HepG2 (cell line): Measurements from ENCODE around the gene FETUB. TPM values are rescaled to one million over a fixed set of nuclear protein-coding genes. Genes with fewer than 3 reads are reported as not detected.

ENCODE experiments used
- ATAC-seq: fragments of 200-7000 bp; cut with Tn5 transposase; 3 replicates; pipeline ENCODE4 v1.9.1; 2020; ENCODE audit warnings: mild to moderate bottlenecking, moderate library complexity
- BruUV-seq: library from RNA; stranded (reverse); fragments of 400-500 nt; replicated peaks from 2 replicates; lab custom pipeline; 2021; lab: Mats Ljungman, UMichigan
- CTCF ChIA-PET: fragments of 300-600 bp; formaldehyde crosslinking; extraction: SDS; loops from one replicate; lab custom pipeline; 2021; ENCODE audit warnings: low total read pairs, inconsistent platforms, low intra/inter-chr PET ratio; lab: Yijun Ruan, JAX
- POLR2A ChIA-PET: fragments of 350-600 bp; sonication (Branson Sonifier 250); formaldehyde crosslinking; loops from one replicate; lab custom pipeline; 2020; ENCODE audit warnings: antibody characterized with exemption, inconsistent platforms; lab: Yijun Ruan, JAX
- DNase-seq: peaks from one replicate; pipeline ENCODE4 v3.0.0-alpha.2; 2015; ENCODE audit warnings: low spot score
- FAIRE-seq: peaks from 3 replicates; lab custom pipeline; 2011; peaks lifted over from hg19 to GRCh38; lab: Jason Lieb, UNC
- H2AFZ ChIP-seq: one replicate; pipeline ENCODE4 v1.6.1; 2011; ENCODE audit warnings: low read length, inconsistent platforms
- H3K27ac ChIP-seq: fragments of 300-600 bp; 3 replicates; pipeline ENCODE4 v1.8.0; 2011; ENCODE audit warnings: mixed run types, mild to moderate bottlenecking, mixed read lengths, low read length, inconsistent platforms; ENCODE audit not compliant: insufficient read depth; ENCODE audit errors: extremely low read length
- H3K27me3 ChIP-seq, 2 experiments: fragments of 200-600 bp in 1 of 2; 2 replicates in 1 of 2; 3 replicates in 1 of 2; pipeline versions ENCODE4 v1.6.0 to v1.8.0; 2011; ENCODE audit warnings: low read length in 2 of 2, mild to moderate bottlenecking in 2 of 2, moderate library complexity in 2 of 2, inconsistent platforms in 1 of 2; ENCODE audit not compliant: insufficient read depth in 2 of 2, control insufficient read depth in 1 of 2
- H3K36me3 ChIP-seq, 2 experiments: fragments of 200-600 bp in 1 of 2; replicated peaks in 1 of 2; 2 replicates in 1 of 2; 3 replicates in 1 of 2; pipeline versions ENCODE4 v1.5.1 to v1.8.0; 2011; ENCODE audit warnings: low read length in 2 of 2, inconsistent platforms in 1 of 2; ENCODE audit not compliant: insufficient read depth in 2 of 2, control insufficient read depth in 1 of 2
- H3K4me1 ChIP-seq: 2 replicates; pipeline ENCODE4 v1.5.1; 2012; ENCODE audit warnings: low read length, inconsistent platforms; ENCODE audit not compliant: insufficient read depth
- H3K4me2 ChIP-seq: 2 replicates; pipeline ENCODE4 v1.6.0; 2011; ENCODE audit warnings: low read depth, low read length, inconsistent platforms
- H3K4me3 ChIP-seq, 3 experiments: fragments of 200-600 bp in 1 of 3; sonication (generic), shearing (Covaris generic) in 1 of 3; replicated peaks in 1 of 3; 2 replicates each; pipeline ENCODE4 v1.5.1; 2011 to 2016; ENCODE audit warnings: low read length in 3 of 3, inconsistent platforms in 2 of 3, low read depth in 2 of 3, mild to moderate bottlenecking in 2 of 3, control low read depth in 1 of 3, mixed read lengths in 1 of 3; ENCODE audit not compliant: insufficient read depth in 1 of 3
- H3K79me2 ChIP-seq: one replicate; pipeline ENCODE4 v1.6.1; 2011; ENCODE audit warnings: low read length, inconsistent platforms; ENCODE audit not compliant: insufficient read depth
- H3K9ac ChIP-seq: 2 replicates; pipeline ENCODE4 v1.6.0; 2011; ENCODE audit warnings: mild to moderate bottlenecking, low read depth, low read length, inconsistent platforms; ENCODE audit not compliant: insufficient read depth
- H3K9me3 ChIP-seq: 2 replicates; pipeline ENCODE4 v1.5.1; 2012; ENCODE audit warnings: mild to moderate bottlenecking, low read length
- H4K20me1 ChIP-seq: 2 replicates; pipeline ENCODE4 v1.6.0; 2011; ENCODE audit warnings: inconsistent platforms, mild to moderate bottlenecking, low read length, moderate library complexity; ENCODE audit not compliant: insufficient read depth
- ASH2L ChIP-seq: fragments of 300-600, 200-600 bp; sonication (generic); IDR thresholded peaks from 2 replicates; pipeline ENCODE4 v1.7.0; 2017; ENCODE audit warnings: low read depth, mild to moderate bottlenecking, moderate library complexity, mixed read lengths, low read length; ENCODE audit not compliant: insufficient read length
- BRCA1 ChIP-seq: sonication (generic); formaldehyde crosslinking; IDR thresholded peaks from 2 replicates; pipeline ENCODE4 v1.4.0; 2020; ENCODE audit warnings: missing genetic modification reagents
- FOXA3 ChIP-seq: IDR thresholded peaks from 2 replicates; pipeline ENCODE4 v1.6.1; 2016; ENCODE audit warnings: missing genetic modification reagents, missing compliant biosample characterization
- HOXD1 ChIP-seq: sonication (generic); formaldehyde crosslinking; IDR thresholded peaks from 2 replicates; pipeline ENCODE4 v1.5.0; 2020; ENCODE audit warnings: missing genetic modification reagents
- MTA3 ChIP-seq: sonication (generic); formaldehyde crosslinking; IDR thresholded peaks from 2 replicates; pipeline ENCODE4 v1.4.0; 2020; ENCODE audit warnings: missing genetic modification reagents
- MYPOP ChIP-seq: sonication (generic); formaldehyde crosslinking; IDR thresholded peaks from 2 replicates; pipeline ENCODE4 v1.8.1; 2023; ENCODE audit warnings: mild to moderate bottlenecking, moderate library complexity, missing genetic modification reagents
- NFAT5 ChIP-seq: sonication (generic); formaldehyde crosslinking; IDR thresholded peaks from 2 replicates; pipeline ENCODE4 v1.4.0; 2020; ENCODE audit warnings: missing genetic modification reagents
- SP2 ChIP-seq: sonication (generic); formaldehyde crosslinking; IDR thresholded peaks from 2 replicates; pipeline ENCODE4 v1.5.1; 2020; ENCODE audit warnings: mild to moderate bottlenecking, missing genetic modification reagents
- SP4 ChIP-seq: sonication (generic); formaldehyde crosslinking; IDR thresholded peaks from 2 replicates; pipeline ENCODE4 v1.8.1; 2023; ENCODE audit warnings: mild to moderate bottlenecking, missing genetic modification reagents
- TARDBP ChIP-seq: sonication (generic); formaldehyde crosslinking; IDR thresholded peaks from 2 replicates; pipeline ENCODE4 v1.8.0; 2022; ENCODE audit warnings: mild to moderate bottlenecking, missing genetic modification reagents
- TCF7 ChIP-seq: sonication (generic); IDR thresholded peaks from 2 replicates; pipeline ENCODE4 v1.6.1; 2016; ENCODE audit warnings: antibody characterized with exemption, low read depth
- ZNF576 ChIP-seq: sonication (generic); formaldehyde crosslinking; IDR thresholded peaks from 2 replicates; pipeline ENCODE4 v1.4.0; 2020; ENCODE audit warnings: mild to moderate bottlenecking, missing genetic modification reagents
- ZNF639 ChIP-seq: conservative IDR thresholded peaks from 2 replicates; pipeline ENCODE4 v1.6.1; 2018; ENCODE audit warnings: missing genetic modification reagents
- ZNF772 ChIP-seq: sonication (generic); formaldehyde crosslinking; IDR thresholded peaks from 2 replicates; pipeline ENCODE4 v1.5.0; 2020; ENCODE audit warnings: mild to moderate bottlenecking, missing genetic modification reagents
- WGBS: methylation state at CpG from one replicate; pipeline ENCODE4 v1.1.6; 2017; ENCODE audit warnings: low lambda C conversion rate; 5-methylcytosine and 5-hydroxymethylcytosine counted together
- in situ Hi-C: cut with HindIII; loops from 2 replicates; pipeline ENCODE4 v1.10.0; 2017; ENCODE audit warnings: low pct_unique_long_range_greater_than_20kb; ENCODE audit not compliant: extremely low pct_ligation_motif_present
- intact Hi-C: fragments of 100-400 bp; cut with micrococcal nuclease; formaldehyde crosslinking; loops from one replicate; pipeline ENCODE4 v1.10.0; 2022; ENCODE audit not compliant: unreplicated experiment
- polyA plus RNA-seq, 8 experiments: library from polyadenylated mRNA; depleted of rRNA in 3 of 8; stranded (reverse) in 7 of 8; unstranded in 1 of 8; fragments of >200 nt; fragmentation: Illumina TruSeq in 4 of 8; extraction: Trizol in 4 of 8; gene quantifications; 2 replicates each; pipeline versions ENCODE4 v1.2.1 to v1.2.3, GENCODE V29; 2011 to 2016; ENCODE audit warnings: low read depth in 4 of 8, missing spikeins in 1 of 8, mixed read lengths in 1 of 8; ENCODE audit not compliant: insufficient read depth in 1 of 8
- total RNA-seq, 5 experiments: library from RNA; depleted of rRNA; stranded (reverse); fragments of >200 nt; fragmentation: Illumina TruSeq; extraction: Trizol; gene quantifications; 2 replicates each; pipeline ENCODE4 v1.2.3, GENCODE V29; 2016; ENCODE audit warnings: low read depth in 1 of 5

The FETUB gene
- total and polyA plus RNA-seq, 2 of the 13 experiments (the other 11 are each of a cell fraction or from before 2014, with no cell fraction given) = 2.1 to 4.4 TPM

GRCh38 chr3:186612721-186613636, 27.2 kb upstream of the FETUB start, which contains the start of gene AHSG:
TSS of gene AHSG (plus strand) at chr3:186613060. CDS start at chr3:186613142, 82 bp downstream.
- WGBS = 0% methylated on average over 5 of the region's 7 CpGs
- in situ Hi-C loops (loop anchor here (10.0 kb wide), 1 partner anchor 142 kb away; no protein-coding TSS in a partner anchor), intact Hi-C loops (loop anchor here (2.0 kb wide), 2 partner anchors 14 to 42 kb away; partner anchors contain the start of gene DNAJB11)
- TF ChIP-seq MTA3 (no peak), SP4 (0 out of 2 replicates have a peak, but pooled peaks have one; percentile 6), NFAT5 (CRISPR knock-in tag) (peak; percentile 50; the same call in 1 of the 2 replicates), SP2 (CRISPR knock-in tag) (no peak), BRCA1 (CRISPR knock-in tag) (peak; percentile 24; the same call in 1 of the 2 replicates), TARDBP (CRISPR knock-in tag) (peak; percentile 94), MYPOP (peak; percentile 30; the same call in 1 of the 2 replicates), FOXA3 (peak; percentile 93), ASH2L (peak; percentile 85), TCF7 (peak; percentile 98), ZNF772 (CRISPR knock-in tag) (peak; percentile 90), ZNF576 (CRISPR knock-in tag) (0 out of 2 replicates have a peak, but pooled peaks have one; percentile 36), ZNF639 (peak; percentile 79; the same call in 1 of the 2 replicates), HOXD1 (CRISPR knock-in tag) (peak; percentile 72; the same call in 1 of the 2 replicates)

More at GRCh38 chr3:186612721-186613636, 27.2 kb upstream of the FETUB start, which contains the start of gene AHSG:
- ATAC-seq (peak; percentile 89), FAIRE-seq (peak; percentile 96), DNase-seq (peak; percentile 97)
- no peaks in the 10 kb centered on the region for H3K9me3 ChIP-seq
- H3K4me1 ChIP-seq = peaks cover 96% of the 10 kb centered on the region
- peak within 1 kb of the TSS; percentile 93 for H3K27ac ChIP-seq
- H3K27me3 ChIP-seq = no peaks in the 10 kb centered on the region; a peak in 1 of 5 replicates
- peaks cover 14 to 33% of the 10 kb centered on the region in 2 experiments for H3K36me3 ChIP-seq
- BruUV-seq = TSS peak; percentile 61
- H4K20me1 ChIP-seq = peaks cover 37% of the 10 kb centered on the region
- H3K4me3 ChIP-seq = peak within 1 kb of the TSS; percentile 74 to 82 (median 76)
- CTCF ChIA-PET = interaction anchor here (1.0 kb wide), 1 partner anchor 13 kb away, joined by 3 read pairs; no protein-coding TSS in a partner anchor
- peak within 1 kb of the TSS; percentile 92 for H3K4me2 ChIP-seq
- H3K9ac ChIP-seq = peak within 1 kb of the TSS; percentile 86
- POLR2A ChIA-PET = interaction anchor here (0.6 to 27.1 kb wide), 15 partner anchors 8 to 659 kb away, joined by 3 to 854 read pairs (median 3); partner anchors contain the start of genes DNAJB11, EIF4A2 and TBCCD1
- H3K79me2 ChIP-seq = peaks cover 31% of the 10 kb centered on the region
- H2AFZ ChIP-seq = no peak within 1 kb of the TSS
